GM21367 (cell line): Measurements from ENCODE around the gene ACTRT1.

Source experiments
- ATAC-seq: cut with Tn5 transposase; IDR thresholded peaks from one replicate; pipeline ENCODE4 v1.9.1; 2021; ENCODE audit not compliant: unreplicated experiment

Gene ACTRT1

GRCh38 chrX:128052303-128052702 is at the start of gene ACTRT1:
ACTRT1 (minus strand) TSS chrX:128052403; CDS start chrX:128052206, 197 bp downstream.
- ATAC-seq, result no peak

DNA sequence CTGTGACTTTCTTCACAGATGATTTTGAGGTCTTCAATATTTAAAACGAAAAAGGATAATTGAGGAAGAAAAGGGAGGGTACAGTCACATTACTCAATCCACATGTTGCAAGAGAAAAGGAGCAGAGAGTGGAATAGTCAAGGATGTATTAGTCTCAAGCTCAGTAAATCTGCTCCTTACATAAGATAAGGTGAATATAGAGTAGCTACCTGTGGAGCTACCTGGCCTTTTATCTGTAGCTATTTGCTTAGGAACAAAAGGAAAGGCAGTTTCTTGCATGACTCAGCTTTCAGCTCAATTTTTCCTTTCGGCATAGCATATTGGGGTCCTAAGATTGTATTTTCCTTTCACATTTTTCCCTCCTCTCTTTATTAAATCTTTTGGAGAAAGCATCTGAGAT is 26.3 kb upstream of the ACTRT1 start:
- no peak for ATAC-seq

DNA sequence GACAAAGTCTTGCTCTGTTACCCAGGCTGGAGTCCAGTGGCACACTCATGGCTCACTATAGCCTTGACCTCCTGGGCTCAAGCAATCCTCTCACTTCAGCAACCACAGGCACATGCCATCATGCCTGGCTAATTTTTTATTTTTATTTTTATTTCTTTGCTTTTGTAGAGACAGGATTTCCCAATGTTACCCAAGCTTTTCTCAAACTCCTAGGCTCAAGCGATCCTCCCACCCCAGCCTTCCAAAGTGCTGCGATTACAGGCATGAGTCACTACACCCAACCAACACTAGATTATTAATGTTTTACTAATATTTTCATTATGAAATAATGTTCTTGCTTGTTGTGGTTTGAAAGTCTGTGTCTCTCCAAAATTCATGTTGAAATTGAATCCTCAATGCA is 5.2 kb upstream of the ACTRT1 start:
- no peak for ATAC-seq

DNA sequence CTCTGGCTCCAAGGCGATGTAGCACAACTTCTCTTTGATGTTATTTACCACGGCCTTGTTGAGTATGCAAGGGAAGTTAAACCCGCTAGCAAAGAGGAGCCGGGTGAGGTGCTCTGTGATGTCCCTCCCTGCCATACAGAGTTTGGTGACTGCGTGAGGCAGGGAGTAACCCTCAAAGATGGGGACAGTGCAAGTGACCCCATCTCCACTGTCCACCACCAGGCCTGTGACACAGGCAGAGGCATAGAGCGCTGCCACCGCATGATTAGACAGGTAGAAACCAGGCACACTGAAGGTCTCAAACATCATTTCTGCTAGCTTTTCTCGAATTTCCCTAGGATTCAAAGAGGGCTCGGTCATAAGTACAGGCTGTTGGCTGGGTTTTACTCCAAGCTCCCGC is 677 bp downstream of the ACTRT1 start:
- ATAC-seq, result no peak

GRCh38 chrX:128035318-128035717 is 16.9 kb downstream of the ACTRT1 start:
- ATAC-seq, result no peak

DNA sequence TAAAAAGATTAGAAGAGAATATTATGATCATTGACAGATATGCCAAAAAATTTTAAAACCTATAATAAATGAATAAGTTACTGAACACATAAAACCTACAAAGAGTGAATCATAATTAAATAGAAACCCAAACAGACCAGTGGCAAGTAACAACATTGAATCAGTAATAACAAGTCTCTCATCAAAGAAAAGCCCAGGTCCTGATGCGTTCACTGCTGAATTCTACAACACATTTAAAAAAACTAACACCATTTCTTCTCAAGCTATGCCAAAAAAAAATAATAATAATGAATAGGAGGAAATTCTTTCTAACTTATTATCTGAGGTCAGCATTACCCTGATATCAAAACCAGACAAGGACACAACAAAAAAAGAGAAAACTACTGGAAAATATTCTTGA is 30.6 kb downstream of the ACTRT1 start:
- no peak for ATAC-seq

DNA sequence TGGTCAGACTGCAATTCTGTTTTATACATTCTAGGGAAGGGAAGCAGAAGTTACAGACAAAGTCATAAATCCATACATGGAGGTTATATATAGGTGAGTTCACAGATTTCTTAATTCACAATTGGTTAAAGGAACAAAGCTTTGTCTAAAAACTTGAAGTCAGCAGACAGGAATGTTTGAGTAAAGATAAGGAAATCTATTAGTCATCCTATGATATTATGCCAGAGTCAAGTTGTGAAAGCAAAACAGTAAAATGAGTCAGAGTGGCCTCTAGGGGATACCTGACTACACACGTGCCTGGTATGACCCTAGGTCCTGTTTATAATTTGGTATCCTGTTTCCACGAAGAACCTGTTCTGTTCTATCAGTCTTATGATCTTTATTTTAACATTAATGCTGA is 31.5 kb downstream of the ACTRT1 start:
- ATAC-seq, result no peak

GRCh38 chrX:128019218-128019617 is 33.0 kb downstream of the ACTRT1 start:
- no peak for ATAC-seq

DNA sequence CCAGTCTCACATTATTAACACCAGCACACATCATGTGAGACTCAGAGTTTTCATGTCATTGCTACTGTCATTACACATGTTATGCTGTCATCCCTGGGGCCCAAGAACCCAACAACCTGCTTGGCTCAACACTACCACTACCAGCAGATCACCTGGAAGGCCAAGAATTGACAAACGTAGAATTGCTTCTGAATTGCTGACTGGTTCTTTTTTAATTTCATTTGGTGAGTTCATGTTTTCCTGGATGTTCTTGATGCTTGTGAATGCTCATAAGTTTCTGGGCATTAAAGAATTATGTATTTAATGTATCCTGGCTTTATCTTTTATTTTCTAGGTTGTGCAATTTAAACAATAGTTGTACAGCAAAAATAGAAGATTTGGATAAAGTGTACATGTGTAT is 40.2 kb downstream of the ACTRT1 start:
- no peak for ATAC-seq

GRCh38 chrX:128007882-128008281 is 44.3 kb downstream of the ACTRT1 start:
- ATAC-seq, result no peak
